Subcutaneous adipose tissue (tissue), 4 donors: Measurements from ENCODE around the gene MTOR. TPM values are rescaled to one million over a fixed set of nuclear protein-coding genes. Genes with fewer than 3 reads are reported as not detected.

Experiments
- total RNA-seq, 4 donors: library from RNA; depleted of rRNA; stranded (reverse); fragments of >200 nt; gene quantifications; one replicate each; pipeline ENCODE4 v1.1.0, GENCODE V29; 2016
- TF ChIP-seq, protein P1 (sequence below): fragments of 450-650 bp; IDR thresholded peaks from one replicate; pipeline ENCODE4 v1.5.1; 2016; ENCODE audit warnings: low read depth, mild to moderate bottlenecking, control low read depth, antibody characterized with exemption, moderate library complexity

Gene MTOR
- total RNA-seq, 4 donors from 2014 or later, result 36.2 to 54.1 (median 40.1) TPM

GRCh38 chr1:11129649-11130390, 132.5 kb downstream of the MTOR start:
- TF ChIP-seq, protein P1, sequence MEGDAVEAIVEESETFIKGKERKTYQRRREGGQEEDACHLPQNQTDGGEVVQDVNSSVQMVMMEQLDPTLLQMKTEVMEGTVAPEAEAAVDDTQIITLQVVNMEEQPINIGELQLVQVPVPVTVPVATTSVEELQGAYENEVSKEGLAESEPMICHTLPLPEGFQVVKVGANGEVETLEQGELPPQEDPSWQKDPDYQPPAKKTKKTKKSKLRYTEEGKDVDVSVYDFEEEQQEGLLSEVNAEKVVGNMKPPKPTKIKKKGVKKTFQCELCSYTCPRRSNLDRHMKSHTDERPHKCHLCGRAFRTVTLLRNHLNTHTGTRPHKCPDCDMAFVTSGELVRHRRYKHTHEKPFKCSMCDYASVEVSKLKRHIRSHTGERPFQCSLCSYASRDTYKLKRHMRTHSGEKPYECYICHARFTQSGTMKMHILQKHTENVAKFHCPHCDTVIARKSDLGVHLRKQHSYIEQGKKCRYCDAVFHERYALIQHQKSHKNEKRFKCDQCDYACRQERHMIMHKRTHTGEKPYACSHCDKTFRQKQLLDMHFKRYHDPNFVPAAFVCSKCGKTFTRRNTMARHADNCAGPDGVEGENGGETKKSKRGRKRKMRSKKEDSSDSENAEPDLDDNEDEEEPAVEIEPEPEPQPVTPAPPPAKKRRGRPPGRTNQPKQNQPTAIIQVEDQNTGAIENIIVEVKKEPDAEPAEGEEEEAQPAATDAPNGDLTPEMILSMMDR, result no peak

- TF ChIP-seq, protein P1, result no peak
Observed at GRCh38 chr1:11126569-11126968, 135.8 kb downstream of the MTOR start.

DNA sequence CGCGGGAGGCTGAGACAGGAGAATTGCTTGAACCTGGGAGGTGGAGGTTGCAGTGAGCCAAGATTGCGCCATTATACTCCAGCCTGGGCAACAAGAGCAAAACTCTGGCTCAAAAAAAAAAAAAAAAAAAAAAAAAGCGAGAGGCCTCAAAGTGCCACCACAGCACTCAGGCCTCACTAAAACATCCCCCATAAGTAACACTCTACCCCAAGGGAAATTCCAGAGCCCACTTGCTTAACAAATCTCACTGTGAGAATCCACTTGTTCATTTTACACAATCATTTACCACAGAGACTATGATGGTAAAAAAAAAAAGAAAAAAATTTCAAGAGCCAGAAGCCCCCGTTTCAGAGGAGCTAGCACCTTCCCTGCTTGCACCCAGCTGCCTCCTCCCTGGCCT, 136.4 kb downstream of the MTOR start:
- TF ChIP-seq, protein P1, result no peak

DNA sequence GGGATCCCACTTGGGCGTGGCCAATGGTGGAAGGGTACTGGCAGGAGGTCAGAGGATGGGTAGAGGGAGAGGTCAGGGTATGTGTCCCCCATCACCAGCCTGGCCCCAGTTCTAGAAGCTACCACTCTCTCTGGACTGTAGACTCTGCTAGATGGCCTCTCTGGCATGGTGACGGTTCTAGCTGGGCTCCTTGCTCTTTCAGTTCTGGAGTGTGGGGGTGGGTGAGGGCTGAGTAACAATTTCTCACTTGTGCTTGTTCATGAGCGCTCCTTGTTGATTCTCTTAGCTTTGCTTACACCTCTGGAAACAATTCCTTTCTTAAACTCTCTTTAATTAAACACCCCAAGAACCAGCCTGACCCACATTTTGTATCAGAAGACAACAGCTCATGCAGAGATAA, 137.4 kb downstream of the MTOR start:
- TF ChIP-seq, protein P1, result no peak

DNA sequence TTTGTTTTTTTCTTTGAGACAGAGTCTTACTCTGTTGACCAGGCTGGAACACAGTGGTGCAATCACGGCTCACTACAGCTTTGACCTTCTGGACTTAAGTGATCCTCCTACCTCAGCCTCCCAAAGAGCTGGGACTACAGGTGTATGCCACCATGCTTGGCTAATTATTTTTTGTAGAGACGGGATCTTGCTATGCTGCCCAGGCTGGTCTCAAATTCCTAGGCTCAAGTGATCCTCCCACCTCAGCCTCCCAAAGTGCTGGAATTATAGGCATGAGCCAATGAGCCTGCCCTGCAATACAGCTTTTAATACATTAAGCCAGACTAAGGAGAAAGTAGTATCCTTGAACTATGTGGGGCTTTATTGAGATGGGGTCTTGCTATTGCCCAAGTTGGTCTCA, 146.0 kb downstream of the MTOR start:
- TF ChIP-seq, protein P1, result no peak

- TF ChIP-seq, protein P1, result no peak
Observed at GRCh38 chr1:11114966-11115365, 147.4 kb downstream of the MTOR start.

DNA sequence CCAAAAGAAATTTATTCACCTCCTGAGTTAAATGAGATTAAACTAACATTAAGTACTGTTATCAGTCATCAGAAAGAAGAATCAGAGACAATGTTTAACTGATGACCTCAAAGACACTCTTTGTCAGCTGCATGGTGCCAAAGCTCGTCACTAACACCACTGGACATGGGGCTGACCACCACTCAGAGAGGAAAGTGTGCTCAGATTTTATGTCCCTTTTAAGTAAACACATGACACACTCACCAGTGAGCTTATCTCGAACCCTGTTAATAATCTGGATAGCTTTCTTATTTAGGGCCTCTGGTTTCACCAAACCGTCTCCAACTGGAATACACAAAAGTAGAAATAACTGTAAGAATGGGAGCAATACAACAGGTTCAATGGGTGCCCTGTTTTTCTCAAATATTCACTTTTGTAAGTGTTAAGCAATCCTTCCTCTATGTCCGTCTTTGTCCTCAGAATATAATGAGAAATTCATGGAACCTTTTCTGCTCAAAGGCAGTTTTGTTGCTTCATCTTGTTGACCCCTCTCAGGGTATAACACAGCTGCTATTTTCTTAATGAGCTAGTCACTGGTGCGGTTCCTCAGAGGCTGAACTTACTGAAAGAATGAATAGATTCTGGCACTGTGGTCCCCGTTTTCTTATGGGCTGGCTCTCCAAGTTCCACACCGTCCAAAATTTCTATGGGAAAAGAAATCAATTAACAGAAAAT, 153.1 kb downstream of the MTOR start:
- TF ChIP-seq, protein P1, result no peak
